ENCODE data around the gene ORAI2. TPM values are rescaled to one million over a fixed set of nuclear protein-coding genes. Genes with fewer than 3 reads are reported as not detected.
"Not testable (repeated sequence)": the region's sequence is repeated elsewhere in the genome, so short reads cannot be mapped to it uniquely, and the experiment has no call there.

The ORAI2 gene
- polyA plus RNA-seq, 1 experiment = 41.6 TPM

GRCh38 chr7:102450242-102450641 is 16.9 kb downstream of the ORAI2 start:
- no peak for DNase-seq (ENCODE audit: low read depth)
- Histone ChIP-seq H3K4me3 (ENCODE audit: low read depth, low read length) (no peak overlapping the region), H3K36me3 (ENCODE audit: control insufficient read depth, insufficient read depth, low read length) (peaks cover 15% of the 10 kb centered on the region), H3K27me3 (ENCODE audit: control insufficient read depth, insufficient read depth, low read length) (no peaks in the 10 kb centered on the region)
- CTCF ChIA-PET = interaction anchor here (0.6 to 1.1 kb wide), 2 partner anchors 12 to 17 kb away, joined by 3 to 4 read pairs; partner anchors contain the start of gene ORAI2
- POLR2A ChIA-PET = no interaction called here
- TF ChIP-seq, protein P1, sequence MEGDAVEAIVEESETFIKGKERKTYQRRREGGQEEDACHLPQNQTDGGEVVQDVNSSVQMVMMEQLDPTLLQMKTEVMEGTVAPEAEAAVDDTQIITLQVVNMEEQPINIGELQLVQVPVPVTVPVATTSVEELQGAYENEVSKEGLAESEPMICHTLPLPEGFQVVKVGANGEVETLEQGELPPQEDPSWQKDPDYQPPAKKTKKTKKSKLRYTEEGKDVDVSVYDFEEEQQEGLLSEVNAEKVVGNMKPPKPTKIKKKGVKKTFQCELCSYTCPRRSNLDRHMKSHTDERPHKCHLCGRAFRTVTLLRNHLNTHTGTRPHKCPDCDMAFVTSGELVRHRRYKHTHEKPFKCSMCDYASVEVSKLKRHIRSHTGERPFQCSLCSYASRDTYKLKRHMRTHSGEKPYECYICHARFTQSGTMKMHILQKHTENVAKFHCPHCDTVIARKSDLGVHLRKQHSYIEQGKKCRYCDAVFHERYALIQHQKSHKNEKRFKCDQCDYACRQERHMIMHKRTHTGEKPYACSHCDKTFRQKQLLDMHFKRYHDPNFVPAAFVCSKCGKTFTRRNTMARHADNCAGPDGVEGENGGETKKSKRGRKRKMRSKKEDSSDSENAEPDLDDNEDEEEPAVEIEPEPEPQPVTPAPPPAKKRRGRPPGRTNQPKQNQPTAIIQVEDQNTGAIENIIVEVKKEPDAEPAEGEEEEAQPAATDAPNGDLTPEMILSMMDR (IDR thresholded peaks at IDR 0.05; ENCODE audit: insufficient read depth, low read depth, low read length) = 0 out of 2 replicates have a peak, but pooled peaks have one; percentile 9

DNA sequence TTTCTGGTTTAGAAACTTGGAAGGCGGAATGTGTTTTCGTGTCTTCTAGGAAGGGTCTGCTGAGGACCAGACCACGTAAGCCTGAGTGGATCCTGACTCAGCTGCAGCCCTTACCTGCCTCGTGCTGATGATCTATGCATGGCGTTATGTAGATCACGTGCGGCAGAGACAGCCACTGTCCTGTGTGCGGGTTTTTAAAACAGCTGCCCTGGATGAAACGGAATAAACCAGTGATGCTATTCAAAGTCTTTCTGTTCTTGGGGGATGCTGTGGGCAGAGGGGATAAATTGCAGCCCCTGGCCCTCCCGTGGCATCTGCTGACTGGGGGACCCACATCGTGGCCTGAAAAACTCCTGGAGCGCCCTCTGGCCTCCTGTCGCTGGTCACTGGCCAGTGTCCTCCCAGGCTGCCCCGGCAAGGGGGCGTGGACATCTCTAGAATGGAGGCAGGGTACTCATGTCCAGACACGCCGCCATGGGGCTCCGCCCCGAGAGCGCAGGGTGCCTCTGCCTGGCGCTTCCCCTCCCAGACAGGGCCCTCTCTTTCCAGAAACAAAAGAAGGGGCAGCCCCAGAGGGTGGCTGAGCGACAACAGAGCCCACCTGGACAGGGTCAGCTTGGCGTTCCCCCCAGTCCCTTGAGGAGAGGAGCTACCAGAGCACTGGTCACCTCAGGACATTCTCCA is 18.1 kb downstream of the ORAI2 start:
- ChIA-PET CTCF (interaction anchor here (0.6 kb wide), 1 partner anchor 20 kb away, joined by 3 read pairs; no protein-coding TSS in a partner anchor), POLR2A (no interaction called here)
- TF ChIP-seq, protein P1 (IDR thresholded peaks at IDR 0.05; ENCODE audit: insufficient read depth, low read depth, low read length) = no peak
- Histone ChIP-seq H3K36me3 (ENCODE audit: control insufficient read depth, insufficient read depth, low read length) (peaks cover 13% of the 10 kb centered on the region), H3K4me3 (ENCODE audit: low read depth, low read length) (no peak overlapping the region), H3K27me3 (ENCODE audit: control insufficient read depth, insufficient read depth, low read length) (no peaks in the 10 kb centered on the region)
- DNase-seq (ENCODE audit: low read depth) = no peak

GRCh38 chr7:102452451-102452850 is 19.1 kb downstream of the ORAI2 start:
- no peak overlapping the region for H3K4me3 ChIP-seq (ENCODE audit: low read depth, low read length)
- TF ChIP-seq, protein P1 (IDR thresholded peaks at IDR 0.05; ENCODE audit: insufficient read depth, low read depth, low read length) = no peak
- H3K27me3 ChIP-seq (ENCODE audit: control insufficient read depth, insufficient read depth, low read length) = no peaks in the 10 kb centered on the region
- peaks cover 10% of the 10 kb centered on the region for H3K36me3 ChIP-seq (ENCODE audit: control insufficient read depth, insufficient read depth, low read length)
- POLR2A ChIA-PET = no interaction called here
- CTCF ChIA-PET = no interaction called here
- DNase-seq (ENCODE audit: low read depth) = no peak

DNA sequence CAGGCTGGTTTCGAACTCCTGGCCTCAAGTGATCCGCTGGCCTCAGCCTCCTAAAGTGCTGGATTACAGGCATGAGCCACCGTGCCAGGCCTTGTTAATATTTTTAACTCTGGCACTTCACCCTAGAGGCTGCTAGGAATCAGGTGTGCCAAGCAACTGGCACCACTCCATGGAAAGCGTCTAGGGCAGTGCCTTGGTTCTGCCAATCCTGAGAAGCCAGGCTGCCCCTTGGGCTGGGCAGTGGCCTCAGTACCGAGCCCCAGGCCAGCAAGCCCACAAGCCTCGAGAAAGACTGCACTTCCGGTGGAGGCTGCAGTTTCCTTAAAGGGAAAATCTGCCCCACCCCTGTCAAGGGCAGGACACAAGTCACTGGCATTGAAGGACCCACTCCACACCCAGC is 19.9 kb downstream of the ORAI2 start:
- H3K4me3 ChIP-seq (ENCODE audit: low read depth, low read length) = no peak overlapping the region
- CTCF ChIA-PET = no interaction called here
- DNase-seq (ENCODE audit: low read depth) = no peak
- TF ChIP-seq, protein P1 (IDR thresholded peaks at IDR 0.05; ENCODE audit: insufficient read depth, low read depth, low read length) = no peak
- H3K27me3 ChIP-seq (ENCODE audit: control insufficient read depth, insufficient read depth, low read length) = no peaks in the 10 kb centered on the region
- POLR2A ChIA-PET = no interaction called here
- H3K36me3 ChIP-seq (ENCODE audit: control insufficient read depth, insufficient read depth, low read length) = peaks cover 11% of the 10 kb centered on the region

DNA sequence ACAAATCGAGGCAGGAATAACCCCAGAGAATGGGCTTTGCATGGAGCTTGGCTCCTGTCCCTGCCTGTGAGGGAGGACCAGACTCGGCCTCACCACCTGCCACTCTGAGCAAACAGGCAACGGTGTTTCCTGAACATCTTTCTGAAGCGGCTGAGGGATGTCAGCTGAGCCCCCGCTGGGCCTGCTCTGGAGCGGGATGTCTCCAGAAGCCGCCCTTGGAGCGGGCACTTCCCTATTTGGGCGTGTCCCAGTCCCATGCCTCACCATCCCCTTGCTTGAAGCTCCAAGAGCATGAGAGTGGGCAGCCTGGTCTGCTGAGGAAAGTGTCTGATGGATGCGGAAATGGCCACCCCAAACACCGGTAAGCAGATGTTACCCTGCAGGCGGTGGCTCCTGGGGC is 21.1 kb downstream of the ORAI2 start:
- ChIA-PET POLR2A (no interaction called here), CTCF (no interaction called here)
- Histone ChIP-seq H3K36me3 (ENCODE audit: control insufficient read depth, insufficient read depth, low read length) (peaks cover 15% of the 10 kb centered on the region), H3K27me3 (ENCODE audit: control insufficient read depth, insufficient read depth, low read length) (no peaks in the 10 kb centered on the region), H3K4me3 (ENCODE audit: low read depth, low read length) (no peak overlapping the region)
- no peak for DNase-seq (ENCODE audit: low read depth)
- TF ChIP-seq, protein P1 (IDR thresholded peaks at IDR 0.05; ENCODE audit: insufficient read depth, low read depth, low read length) = no peak

- DNase-seq (ENCODE audit: low read depth); POLR2A ChIA-PET; H3K27me3 ChIP-seq (ENCODE audit: control insufficient read depth, insufficient read depth, low read length); CTCF ChIA-PET; H3K4me3 ChIP-seq (ENCODE audit: low read depth, low read length): not testable (repeated sequence)
- peaks cover 15% of the 10 kb centered on the region for H3K36me3 ChIP-seq (ENCODE audit: control insufficient read depth, insufficient read depth, low read length)
Observed at GRCh38 chr7:102454932-102455331, 21.6 kb downstream of the ORAI2 start.

All from BJ (cell line).